Fibroblast of upper back skin (primary cell): ENCODE measurements around the gene SPINT1.

Experiments used
- DNase-seq: peaks from one replicate; pipeline ENCODE4 v3.0.0-alpha.2; 2013

The SPINT1 gene

DNA sequence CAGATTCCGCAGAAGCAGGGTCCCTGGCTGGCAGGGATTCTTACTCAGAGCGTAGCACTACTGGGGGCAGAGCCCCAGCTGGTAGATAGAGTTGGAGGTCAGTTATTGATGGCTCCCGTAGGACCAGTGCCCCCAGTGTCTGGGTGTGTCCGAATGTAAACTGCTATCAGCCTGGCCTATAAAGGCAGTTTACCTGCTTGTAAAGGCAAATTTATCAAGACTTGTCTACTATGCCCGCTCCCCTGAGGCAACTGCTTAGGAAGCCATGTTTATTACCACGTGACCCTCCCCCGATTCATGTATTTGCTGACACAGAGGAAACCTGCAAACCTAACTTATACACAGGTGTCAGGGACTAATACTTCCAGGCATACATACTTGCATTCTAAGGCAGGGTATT, 14.7 kb upstream of the SPINT1 start:
- DNase-seq, result no peak

DNA sequence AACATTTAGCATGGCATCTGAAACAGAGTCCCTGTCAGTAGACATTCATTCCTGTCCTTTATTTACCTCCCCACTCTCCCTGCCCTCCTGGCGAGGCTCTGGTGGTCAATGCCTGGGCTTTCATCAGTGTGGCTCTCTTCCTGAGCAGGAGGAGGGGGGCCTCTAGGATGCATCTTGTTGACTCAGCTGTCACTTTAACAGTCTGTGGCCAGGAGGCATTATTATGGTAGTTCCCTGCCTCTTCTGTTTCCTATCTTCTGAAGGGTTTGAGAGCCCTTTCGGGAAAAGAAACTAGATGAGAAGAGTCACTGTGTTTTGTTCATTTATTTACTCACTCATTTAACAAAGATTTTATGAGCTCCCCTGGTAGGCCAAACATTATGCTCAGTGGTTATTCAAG, 13.0 kb upstream of the SPINT1 start:
- no peak for DNase-seq

DNA sequence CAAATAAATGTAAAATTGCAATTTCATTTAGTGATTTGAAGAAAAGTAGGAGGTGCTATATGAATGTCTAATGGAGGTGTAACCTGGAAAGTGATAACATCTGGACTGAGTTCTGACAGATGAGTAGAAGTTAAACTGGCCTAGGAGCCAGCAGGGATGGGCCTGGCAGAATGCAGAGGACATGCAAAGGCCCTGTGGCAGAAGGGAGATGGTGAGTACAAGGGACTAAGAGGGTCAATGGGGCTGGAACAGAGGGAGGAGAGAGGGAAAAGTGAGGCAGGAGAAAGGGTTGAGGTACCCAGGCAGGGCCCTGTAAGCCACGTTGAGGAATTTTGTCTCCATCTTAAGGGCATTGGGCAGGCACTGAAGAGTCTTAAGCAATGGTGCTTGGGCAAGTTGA, 12.0 kb upstream of the SPINT1 start:
- DNase-seq, result no peak

DNA sequence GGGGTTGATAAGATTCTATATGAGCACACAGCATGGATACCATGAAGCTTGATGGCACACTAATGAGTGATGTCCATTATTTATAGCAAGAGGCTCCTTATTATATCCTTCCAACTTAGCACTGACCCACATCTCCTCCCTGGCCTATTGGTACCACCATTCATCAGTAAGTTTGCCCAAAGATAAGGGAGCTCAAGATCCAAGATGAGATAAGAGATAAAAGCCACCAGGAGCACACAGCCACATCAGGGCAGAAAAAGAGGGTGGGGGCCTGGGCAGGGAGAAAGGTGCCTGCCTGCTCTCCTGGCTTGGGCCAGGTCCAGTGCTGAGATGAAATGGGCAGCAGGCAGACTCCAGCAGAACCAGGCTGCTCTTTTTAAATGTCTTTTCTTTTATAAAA, 10.9 kb upstream of the SPINT1 start:
- no peak for DNase-seq

DNA sequence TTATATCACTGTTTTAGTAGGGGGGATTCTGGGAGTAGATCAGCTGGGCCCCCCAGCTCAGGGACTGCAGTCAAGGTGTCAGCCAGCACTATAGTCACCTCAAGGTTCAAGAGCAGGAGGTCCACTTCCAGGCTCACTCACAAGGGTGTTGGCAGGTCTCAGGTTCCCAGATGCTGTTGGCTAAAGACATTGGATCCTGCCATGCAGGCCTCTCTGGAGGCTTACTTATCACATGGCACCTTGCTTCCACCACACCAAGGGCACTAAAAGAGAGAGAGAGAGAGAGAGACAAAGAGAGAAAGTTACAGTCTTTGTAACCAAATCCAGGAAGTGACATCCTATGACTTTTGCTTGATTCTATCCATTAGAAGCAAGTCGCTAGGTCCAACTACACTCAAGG, 7.8 kb upstream of the SPINT1 start:
- no peak for DNase-seq

DNA sequence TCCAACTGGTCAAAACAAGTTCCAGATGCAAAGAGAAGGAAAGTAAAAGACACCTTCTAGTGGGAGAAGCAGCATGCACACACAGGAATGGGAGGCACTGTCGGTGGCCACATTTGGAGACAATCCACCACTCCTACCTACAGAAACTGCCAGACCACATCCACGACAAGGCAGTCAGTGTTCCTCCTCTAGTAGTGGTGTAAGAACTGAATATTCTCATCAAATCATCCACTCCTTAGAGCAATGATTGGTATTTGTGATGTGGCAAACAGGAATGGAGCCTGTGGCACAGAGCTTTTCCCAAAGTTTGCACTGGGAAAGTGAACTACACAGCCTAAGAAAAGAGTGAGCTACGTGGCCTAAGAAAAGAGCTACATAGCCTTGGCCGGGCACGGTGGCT, 5.1 kb upstream of the SPINT1 start:
- no peak for DNase-seq

DNA sequence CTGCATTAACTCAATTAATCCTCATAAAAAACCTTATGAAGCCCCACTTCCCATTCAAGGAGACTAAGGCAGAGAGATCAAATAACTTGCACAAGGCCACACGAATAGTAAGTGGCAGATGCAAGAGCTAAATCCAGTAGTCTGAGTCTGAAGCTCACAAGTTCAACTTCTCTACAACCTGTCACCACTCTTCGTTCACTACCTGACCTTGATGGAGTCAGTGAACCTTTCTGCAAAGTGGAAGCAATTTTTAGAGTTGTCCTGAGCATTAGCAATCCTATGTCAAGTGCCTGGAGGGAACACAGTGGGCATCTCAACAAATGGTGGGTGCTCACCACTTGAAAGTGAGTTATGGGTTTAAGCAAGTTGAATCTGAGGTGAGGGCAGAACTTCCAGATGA, 2.1 kb upstream of the SPINT1 start:
- DNase-seq, result no peak

DNA sequence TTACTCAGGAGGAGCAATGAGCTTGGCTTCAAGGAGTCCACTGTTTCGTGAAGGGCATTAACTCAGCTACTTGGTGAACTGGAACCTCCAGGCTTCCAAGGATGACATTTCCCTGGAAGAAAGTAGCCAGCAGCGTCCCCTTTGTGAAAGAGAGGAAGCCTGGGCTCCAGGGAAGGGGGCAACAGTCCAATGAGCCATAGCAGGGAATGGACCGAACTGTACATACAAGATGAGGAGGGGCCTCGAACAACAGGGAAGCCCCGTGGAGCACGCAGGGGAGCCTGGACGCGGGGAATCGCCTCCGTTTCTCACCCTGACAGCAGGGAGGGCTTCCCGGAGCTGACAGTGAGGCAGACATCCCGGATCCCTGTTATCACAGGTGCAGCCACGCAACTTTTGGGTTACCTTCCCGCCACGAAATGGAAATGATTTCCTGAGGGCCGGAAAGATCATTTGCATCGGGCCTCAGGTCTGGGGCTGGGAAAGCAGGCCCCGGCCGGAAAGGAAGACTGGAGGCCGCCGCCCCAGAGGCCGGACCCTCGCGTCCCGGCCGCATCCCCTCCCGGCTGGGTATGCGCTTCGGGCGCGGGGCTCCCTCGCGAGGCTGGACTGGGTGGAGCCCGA, 475 bp upstream of the SPINT1 start:
- DNase-seq, result no peak

DNA sequence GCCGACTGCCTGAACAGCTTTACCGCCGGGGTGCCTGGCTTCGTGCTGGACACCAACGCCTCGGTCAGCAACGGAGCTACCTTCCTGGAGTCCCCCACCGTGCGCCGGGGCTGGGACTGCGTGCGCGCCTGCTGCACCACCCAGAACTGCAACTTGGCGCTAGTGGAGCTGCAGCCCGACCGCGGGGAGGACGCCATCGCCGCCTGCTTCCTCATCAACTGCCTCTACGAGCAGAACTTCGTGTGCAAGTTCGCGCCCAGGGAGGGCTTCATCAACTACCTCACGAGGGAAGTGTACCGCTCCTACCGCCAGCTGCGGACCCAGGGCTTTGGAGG, 815 bp downstream of the SPINT1 start:
- no peak for DNase-seq

DNA sequence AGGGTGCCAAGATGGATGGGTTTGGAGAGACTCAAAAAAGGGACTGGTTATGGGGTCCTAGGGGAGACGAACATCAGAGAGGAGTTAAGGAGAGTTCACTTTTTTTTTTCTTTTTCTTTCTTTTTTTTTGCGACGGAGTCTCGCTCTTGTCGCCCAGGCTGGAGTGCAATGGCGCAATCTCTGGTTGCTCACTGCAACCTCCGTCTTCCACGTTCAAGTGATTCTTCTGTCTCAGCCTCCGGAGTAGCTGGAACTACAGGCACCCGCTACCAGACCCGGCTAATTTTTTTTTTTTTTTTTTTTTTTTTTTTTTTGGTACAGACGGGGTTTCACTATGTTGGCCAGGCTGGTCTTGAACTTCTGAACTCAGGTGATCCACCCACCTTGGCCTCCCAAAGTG, 1.2 kb downstream of the SPINT1 start:
- DNase-seq, result no peak

DNA sequence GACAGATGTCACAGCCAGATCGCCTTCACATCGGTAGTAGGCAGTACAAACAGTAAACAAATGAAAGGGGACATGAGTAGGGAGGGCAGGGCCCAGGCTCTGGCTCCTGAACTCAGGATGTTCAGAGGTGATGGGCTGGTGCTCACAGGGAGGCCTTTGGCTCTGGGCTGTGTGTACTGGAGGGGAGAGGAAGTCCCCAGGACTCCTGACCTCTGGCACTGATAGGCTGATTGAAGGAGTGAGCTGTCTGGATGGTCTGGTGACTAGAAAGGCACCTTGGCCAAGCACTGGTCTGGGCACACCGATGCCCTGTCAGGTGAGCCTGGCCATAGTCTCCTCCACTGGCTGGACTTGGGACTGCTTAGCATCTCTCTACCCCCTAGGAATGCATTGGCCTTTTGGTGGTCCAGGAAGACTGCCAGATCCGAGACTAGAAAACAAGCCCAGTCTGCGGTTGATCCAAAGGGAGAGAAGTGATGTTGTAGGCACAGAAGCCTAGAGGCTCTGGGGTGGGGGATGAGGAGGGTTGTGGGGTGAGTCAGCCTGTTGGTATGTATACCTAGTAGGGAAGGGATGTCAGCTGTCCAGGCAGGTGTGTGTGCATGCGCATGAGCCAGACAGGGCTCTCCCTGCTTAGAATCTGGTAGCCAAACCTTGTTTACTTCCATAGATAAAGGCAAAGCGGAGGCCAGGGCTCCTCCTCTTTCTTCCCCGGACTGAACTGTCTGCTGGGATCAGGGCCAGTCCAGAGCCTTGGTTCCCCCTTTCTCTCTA, 1.9 kb downstream of the SPINT1 start:
- DNase-seq, result no peak

DNA sequence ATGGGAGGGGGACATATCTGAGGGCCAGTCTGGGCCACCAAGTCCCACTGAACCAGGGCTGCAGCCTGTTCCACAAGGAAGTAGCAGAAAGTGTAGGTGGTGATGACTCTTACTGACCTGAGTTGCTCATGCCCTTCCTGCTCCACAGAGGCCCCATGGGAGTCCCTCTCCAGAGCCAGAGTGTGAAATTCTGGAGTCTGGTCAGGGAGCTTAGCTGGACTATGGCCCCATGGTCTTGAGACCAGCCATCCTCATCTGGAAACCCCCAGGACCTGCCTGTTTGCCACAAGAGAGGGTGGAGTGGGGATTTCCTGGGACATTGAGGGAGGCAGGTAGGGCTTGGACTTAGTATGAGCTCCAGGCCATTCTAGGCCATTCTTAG, 3.0 kb downstream of the SPINT1 start:
- DNase-seq, result no peak

DNA sequence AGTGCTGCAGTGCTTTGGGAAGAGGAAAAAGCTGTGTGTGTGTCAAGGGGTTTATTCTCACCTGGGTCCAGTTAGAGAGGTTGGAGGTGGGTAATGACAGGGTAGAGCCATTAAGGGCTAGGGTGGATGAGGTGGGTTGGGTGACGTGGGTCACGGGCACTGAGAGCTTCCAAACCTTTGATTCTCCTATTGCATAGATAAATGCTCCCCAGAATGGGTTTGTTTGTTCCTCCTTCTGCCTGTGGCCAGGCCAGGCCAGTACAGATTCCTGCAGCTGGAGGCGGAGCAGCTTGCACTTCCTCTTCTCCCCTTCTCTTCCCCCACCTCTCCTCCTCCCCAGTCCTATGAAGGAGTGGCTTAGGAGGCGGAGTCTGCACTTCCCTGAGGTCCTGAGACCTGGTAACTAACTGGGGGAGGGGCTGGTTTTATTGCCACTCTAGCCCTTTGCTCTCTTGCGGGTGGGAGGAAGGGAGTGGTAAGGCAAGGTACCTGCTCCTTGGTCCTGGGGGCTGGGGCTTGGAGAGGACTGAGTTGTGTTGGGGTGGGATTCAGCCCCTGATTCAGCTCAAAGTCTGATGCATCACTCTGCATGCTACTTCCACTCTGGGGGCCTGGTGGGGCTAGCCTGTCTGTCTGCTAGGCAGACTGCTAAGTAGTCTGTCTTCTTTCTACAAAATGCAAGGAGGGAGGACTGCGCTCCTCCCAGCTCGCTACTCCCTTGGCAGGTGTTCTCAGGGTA, 3.5 kb downstream of the SPINT1 start:
- peak; percentile 19 for DNase-seq

DNA sequence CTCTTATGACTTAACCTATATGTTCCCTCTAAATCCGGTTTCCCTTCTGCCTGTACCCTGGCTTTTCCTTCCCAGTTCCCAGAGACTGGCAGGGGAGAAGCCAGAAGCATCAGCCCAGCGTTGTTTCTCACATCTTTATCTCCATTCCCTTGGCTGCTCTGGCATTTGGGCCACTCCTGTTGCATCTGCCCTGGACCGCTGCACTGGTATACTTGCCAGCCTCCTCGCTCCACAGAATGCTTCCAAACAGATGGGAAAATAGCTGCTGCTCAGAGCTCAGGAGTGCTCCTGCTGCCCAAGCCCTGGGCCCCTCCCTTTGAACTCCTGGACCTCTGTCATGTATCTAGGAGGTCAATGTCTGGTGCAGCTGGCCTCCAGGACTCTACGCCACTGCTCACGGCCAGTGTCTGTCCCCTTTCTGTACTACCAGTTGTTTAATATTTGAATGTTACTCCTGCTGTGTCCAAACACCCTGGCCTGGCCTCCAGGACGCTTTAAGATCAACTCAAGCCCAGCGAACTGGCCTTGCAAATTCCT, 6.8 kb downstream of the SPINT1 start:
- DNase-seq, result no peak

DNA sequence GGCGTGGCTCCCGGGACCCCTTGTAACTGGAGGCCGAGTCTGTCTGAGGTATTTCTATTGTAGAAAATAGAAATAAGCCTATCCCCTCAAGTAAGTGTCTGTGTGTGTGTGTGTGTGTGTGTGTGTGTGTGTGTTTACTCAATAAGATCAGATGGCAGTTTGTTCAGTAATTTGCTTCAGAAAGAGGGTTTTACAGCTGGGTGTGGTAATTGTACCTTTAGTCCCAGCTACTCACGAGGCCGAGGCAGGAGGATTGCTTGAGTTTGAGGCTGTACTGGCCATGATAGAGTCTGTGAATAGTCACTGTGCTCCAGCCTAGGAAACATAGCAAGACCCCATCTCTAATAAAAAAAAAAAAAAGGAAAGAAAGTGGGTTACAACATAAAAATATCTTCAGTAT, 8.7 kb downstream of the SPINT1 start:
- DNase-seq, result no peak

DNA sequence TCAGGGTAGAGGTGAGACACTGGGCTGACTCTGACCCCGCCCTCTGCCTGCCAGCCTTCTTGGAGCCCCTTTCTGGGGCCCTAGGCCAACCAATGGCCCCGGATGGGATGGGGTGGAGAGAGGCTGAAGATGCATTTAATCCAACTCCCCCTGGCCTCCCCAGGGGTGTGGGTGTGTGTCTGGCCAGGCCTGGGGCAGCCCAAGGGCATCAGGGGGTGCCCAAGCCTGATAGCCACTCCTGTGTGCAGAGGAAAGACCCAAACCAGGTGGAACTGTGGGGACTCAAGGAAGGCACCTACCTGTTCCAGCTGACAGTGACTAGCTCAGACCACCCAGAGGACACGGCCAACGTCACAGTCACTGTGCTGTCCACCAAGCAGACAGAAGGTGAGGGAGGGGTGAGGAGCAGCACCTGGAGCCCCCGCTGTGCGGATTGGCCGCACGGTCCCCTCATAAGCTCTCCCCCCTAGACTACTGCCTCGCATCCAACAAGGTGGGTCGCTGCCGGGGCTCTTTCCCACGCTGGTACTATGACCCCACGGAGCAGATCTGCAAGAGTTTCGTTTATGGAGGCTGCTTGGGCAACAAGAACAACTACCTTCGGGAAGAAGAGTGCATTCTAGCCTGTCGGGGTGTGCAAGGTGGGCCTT, 9.5 kb downstream of the SPINT1 start:
- DNase-seq, result no peak

DNA sequence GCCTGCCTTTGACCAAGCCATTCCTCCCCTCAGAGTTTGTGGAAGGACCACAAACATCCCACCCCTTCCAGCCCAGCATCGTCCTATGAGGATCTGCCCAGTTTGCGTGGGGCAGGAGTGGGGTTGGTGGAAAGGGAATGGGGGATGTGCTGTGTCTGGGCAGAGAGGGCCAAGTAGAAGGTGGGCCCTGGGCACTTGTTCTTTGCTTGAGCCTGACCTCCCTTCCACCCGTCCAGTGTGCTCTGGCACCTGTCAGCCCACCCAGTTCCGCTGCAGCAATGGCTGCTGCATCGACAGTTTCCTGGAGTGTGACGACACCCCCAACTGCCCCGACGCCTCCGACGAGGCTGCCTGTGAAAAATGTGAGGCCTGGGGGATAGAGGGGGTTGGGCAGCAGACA, 10.3 kb downstream of the SPINT1 start:
- no peak for DNase-seq

DNA sequence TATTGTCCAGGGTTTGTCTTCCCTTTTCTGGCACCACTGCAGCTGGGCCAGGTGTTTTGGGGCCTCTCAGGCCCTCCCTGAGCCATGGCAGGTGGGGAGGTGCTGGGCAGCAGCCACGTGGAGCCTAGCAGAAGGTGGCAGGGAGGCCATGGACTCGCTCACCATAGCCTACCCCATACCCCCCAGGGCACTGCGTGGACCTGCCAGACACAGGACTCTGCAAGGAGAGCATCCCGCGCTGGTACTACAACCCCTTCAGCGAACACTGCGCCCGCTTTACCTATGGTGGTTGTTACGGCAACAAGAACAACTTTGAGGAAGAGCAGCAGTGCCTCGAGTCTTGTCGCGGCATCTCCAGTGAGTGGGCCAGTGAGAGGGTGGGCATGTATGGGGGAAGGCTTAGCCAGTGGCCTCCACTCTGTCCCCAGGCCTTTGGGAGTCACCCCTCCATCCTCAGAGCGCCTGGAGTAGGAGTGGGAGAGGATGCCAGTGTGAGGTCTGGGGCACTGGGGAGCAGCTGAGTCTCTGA, 11.9 kb downstream of the SPINT1 start:
- no peak for DNase-seq

DNA sequence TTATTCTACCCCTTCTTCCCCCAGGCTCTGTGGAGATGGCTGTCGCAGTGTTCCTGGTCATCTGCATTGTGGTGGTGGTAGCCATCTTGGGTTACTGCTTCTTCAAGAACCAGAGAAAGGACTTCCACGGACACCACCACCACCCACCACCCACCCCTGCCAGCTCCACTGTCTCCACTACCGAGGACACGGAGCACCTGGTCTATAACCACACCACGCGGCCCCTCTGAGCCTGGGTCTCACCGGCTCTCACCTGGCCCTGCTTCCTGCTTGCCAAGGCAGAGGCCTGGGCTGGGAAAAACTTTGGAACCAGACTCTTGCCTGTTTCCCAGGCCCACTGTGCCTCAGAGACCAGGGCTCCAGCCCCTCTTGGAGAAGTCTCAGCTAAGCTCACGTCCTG, 12.9 kb downstream of the SPINT1 start:
- DNase-seq, result no peak

DNA sequence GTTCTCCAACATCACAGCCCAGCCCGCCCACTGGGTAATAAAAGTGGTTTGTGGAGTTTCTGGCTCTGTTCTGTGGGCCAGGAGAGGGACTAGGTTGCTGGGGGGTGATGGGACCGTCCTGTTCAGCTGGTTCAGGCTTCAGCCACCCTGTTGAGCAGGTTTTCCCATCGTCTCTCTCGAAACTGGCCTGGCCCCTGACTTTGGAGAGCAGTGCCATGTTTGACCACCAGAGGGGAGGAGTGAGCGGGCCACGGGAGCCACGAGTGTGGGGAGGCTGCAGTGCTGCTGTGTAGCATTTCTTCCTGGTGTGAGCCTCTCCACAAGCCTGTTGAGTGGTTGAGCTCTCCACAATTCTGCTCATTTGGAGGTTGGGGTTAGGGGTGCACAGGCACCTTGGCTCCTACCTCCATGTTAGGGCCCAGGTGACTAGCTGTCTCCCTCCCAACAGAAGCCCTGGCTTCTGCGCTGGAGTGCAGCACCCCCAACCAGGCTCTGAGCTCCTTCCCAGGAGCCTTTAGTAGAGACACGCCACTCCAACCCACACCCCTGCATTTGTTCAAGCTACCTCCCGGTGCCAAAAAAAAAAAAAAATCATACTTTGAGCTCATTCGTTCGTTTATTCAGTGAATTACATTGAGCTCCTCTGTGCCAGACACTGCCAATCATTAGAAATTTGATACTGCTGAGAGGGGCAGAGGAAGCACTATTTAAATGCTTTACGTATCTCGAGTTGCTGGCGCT, 13.9 kb downstream of the SPINT1 start:
- peak; percentile 67 for DNase-seq

DNA sequence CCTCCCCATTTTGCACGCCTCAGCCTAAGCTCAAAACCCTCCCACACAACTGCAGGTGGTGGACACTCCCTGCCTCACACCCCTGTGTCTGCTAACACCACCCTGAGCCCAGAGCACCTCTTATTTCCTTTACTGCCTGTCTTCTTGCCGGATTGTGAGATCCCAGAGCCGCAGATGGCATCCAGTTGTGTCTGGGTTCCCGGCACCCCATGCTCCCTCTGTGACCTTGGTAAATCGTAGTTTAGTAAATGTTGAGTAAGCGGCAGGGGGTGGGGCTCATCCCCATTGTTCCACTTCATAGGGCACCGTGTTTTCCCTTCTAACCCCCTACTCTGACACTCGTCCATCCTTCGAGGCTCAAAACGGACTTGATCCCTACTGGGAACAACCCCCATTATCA, 14.9 kb downstream of the SPINT1 start:
- DNase-seq, result no peak

DNA sequence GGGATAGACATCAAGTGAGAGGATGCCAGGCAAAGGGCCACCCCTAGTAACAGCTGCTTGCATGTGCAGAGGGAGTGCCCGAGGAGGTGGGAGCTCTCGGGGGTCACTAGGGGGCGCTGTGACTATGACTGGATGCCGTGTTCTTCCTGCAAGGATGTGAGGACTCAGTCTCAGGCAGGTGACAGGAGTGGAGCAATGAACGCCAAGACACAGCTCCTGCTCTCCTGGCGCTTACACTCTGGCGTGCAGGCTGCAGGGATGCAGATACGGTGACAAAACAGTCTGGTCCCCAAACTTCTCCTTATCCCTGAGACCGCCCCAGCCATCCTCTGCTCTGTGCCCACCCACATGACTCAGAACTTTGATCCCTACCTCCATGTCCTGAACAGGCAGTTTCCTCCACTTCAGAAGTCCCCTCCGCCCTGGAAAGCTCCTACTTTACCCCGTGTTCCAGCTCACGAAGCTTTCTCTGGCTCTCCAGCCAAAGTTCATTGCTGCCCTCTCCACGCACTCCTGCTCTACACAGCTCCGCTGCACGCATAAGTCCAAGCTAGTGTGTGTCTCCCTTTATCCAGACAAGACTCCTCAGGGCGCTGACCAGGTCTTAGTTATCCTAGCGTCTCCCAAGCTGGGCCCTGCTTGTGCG, 15.5 kb downstream of the SPINT1 start:
- DNase-seq, result peak; percentile 60
